ENCODE measurements around the gene PITX3.
A peak's percentile ranks its signal among the peaks of the same experiment; 100 is the strongest.

PITX3 gene

DNA sequence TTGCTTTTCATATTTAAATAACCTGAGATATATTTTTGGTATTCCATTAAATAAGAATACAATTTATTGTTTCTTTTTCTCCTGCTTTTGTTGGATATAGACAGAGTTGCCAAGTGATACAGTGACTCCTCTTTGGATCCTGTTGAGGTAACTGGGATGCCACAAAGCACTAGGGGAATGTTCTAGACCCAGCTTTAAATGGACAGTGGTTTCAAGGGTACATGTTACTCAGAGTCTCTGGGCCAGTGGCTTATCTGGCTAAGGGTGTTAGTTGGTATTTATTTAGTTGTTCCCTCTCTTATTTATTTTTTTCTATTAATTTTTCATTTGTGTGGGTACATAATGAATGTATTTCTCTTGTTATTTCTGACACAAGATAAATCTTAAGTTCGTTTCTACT, 13.1 kb upstream of the PITX3 start:
- no peak for DNase-seq

DNA sequence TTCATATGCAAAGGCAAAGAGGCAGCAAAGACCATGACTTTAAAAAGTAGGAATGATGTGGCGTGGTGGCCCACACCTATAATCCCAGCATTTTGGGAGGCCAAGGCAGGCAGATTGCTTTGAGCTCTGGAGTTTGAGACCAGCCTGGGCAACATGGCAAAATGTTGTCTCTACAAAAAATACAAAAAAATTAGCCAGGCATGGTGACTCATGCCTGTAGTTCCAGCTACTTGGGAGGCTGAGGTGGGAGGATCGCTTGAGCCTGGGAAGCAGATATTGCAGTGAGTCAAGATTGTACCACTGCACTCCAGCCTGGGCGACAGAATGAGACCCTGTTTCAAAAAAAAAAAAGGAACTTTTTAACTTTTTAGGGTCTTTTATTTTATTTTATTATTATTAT, 11.2 kb upstream of the PITX3 start:
- DNase-seq, result peak in 2 of 3 donors; percentile 34 to 37

DNA sequence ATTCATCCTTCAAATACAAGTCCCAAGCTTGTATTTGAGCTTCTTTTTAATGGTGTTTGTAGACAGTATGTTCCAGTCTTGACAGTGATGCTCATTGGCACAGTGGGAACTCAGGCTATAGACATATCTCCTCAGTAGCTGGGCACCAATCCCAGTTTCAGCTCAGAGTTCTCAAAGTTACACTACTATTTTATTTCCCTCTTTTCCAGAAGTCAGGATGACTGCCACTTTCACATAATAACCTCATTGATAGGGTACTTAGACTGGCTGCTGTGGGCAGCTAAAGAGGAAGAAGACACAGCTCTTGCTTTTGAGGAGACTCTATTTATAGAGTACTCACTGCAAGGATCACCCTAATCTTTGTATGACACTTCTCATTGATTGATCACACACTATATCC, 6.4 kb upstream of the PITX3 start:
- DNase-seq, result peak; percentile 39 to 58 (median 40)

DNA sequence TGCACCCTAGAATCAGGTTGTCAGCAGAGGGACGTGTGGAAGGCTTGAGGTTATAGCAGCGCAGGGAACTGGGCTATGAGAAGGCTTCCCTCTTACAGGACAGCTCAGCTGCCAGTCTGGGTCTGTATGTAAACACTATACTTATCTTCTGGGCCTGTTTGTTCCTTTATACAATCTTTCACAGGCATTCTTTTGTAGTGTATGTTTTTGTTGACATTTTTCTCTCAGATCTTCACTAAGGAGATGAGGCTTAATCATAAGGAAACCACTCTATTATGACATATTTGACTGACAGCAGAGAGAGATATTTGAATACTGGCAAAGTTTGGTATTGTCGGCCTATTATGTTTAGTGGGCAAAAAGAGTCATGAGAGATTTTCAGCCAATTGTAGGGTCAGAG, 4.9 kb upstream of the PITX3 start:
- peak in 2 of 3 donors; percentile 51 to 54 for DNase-seq

DNA sequence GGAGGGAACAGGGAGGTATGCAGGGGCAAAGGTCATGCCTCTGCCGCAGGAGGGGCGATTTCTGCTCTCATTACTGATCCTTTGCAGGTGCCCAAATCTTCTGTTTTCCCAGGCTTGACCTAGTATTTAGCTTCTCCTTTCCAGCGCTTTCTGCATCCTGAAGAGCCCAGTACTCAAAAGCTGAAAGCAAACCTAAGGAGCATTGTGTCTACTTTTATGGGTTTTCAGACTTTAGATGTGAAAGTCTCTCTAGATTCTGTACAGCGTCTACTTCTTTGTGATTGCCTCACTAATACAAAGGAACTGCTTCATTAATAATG, 4.6 kb upstream of the PITX3 start:
- no peak for DNase-seq

DNA sequence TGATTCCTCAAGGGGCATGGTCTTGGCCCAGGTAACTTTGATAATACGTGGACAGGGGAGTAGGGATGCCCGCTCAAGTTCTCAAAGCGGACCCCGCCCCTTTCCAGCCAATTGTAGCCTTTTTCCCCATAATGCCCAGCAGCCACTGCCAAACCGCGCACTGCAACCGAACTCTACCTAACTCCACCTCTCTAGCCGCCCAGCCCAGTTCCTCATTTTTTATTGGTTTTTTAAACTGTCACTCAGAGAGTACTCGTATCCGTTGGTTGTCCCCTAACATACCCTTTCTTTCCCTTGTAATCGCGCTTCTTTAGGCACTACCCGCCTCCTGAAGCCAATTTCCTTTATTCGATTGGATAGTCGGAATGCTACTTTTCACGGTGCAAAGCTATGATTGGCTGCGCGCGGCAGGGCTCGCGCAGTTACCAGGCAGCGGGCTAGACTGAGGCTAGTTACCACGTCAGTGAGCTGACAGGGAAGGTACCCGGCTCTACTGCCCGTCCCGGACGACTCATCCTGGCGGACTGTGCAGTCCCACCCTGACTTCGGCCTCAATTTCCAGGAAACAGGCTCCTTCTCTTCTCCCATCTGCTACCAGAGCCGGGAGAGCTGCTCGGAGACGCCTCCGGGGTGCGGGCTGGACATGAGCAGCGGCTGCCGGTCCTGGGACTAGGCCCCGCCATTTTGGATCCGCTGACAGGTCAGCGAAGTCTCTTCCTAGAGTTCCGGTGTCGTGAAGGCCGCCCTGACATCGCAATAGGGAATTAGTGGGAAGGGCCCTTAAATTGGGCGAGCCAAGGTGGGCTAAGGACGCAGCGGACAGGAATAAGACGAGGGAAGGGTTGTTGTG, 4.0 kb upstream of the PITX3 start, which contains the start of gene GBF1:
Gene GBF1 (plus strand): TSS at position 451 of the 850 bp plus-strand sequence. CDS start 13,407 bp downstream, outside the sequence.
- DNase-seq, result peak; percentile 96 to 100 (median 100)

DNA sequence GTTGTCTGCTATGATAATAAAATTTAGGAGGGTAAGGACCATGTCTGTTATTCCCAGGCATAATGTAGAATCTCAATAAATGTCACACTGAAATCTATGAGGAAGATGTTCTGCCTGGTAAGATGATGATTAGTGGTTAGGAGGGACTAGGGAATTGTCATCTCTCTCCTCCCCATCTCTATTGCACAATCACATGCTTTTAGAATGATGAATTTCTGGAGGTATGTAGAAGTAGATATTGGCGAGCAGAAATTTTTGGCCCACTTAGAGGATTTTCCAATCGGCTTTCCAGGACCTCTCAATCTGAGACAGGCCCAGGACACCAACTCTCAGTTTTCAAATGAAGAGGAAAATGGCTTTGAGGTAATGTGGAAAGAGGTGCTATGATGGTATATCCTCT, 2.0 kb upstream of the PITX3 start:
- no peak for DNase-seq

DNA sequence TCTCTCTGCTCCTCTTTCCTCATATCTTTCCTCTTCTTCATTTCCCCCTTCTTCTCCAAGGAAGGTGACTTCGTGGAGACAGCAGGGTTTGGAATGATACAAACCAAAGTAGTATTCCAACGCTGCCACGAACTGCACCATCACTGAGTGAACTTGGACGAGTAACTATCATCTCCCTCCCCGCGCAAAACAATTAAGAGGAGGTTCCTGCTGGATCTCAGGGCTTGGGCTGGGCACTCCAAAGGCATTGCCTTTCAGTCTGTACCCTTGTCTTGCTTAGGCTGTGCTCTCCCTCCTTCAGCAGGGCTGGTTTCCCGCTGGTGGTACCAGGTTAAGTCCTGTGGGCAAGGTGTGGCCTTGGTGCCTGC, 790 bp upstream of the PITX3 start:
- DNase-seq, result no peak

DNA sequence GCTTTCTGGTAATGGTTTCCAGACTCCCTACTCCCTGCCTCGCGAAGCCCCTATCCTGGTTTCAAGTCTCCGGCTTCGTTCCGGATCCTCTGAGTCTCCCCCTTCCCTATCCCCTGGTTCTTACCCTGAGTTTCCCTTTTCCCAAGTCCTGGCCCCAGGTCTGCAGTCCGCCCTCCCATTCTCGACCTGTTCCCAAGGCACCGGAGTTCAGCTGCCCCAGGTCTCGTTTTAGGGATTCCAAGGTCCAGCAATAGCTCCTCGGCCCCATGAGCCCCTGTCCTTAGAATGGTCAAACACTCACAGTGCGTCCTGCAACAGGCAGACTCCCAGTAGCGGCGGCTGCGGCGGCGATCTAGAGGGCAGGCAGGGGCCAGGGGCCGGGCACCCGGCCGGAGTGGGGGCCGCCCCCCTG, 274 bp downstream of the PITX3 start:
- DNase-seq, result peak in 1 of 3 donors; percentile 12

DNA sequence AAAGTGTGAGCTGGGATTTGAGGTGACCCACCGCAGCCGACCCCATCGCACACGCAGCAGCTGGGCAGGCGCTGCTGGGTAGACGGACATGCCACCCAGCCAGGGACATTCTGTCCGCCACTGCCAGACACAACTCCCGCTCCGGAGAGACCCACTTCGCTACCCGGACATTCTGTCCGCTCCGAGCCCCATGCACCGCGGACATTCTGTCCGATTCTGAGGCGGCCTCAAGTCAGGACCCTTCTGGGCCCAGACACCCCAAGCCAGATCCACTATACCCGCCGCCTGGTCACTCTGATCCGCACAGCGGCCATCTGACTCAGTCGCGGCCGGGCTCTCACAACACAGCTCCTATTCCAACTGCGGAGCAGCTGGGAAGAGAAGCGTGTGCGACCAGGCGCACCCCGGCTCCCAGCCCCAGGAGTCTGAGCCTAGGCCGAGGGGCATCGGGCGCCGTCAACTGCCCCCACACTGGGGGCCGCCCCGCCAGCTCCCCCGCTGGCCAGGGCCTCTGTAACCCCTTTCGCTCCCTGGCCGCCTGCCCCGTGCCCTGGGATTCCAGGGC, 763 bp downstream of the PITX3 start:
- DNase-seq, result peak in 1 of 3 donors; percentile 36

DNA sequence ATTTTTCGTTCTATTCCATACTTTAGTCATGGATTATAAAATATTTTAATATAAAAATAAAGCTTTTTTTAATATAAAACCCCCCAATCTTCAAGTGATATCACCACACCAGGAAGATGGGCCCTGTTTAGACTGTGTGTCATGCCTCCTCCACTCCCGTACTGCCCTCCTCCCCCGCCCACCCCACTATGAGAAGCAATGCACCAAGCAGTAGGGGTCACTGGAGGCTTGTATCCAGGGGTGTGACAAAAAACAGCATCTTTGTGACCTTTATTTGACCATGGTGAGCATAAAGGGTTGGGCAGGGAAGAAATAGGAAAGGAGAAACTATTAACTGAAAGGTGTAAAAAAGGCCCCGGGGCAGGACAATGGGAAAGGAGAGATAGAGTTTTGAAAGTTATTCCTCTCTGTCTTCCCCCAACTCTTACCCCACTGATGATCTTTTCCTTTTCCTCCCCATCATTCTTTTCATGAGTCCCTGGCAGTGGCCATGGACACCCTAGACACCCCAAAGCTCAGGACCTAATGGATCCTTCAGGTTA, 3.5 kb downstream of the PITX3 start:
- no peak for DNase-seq

DNA sequence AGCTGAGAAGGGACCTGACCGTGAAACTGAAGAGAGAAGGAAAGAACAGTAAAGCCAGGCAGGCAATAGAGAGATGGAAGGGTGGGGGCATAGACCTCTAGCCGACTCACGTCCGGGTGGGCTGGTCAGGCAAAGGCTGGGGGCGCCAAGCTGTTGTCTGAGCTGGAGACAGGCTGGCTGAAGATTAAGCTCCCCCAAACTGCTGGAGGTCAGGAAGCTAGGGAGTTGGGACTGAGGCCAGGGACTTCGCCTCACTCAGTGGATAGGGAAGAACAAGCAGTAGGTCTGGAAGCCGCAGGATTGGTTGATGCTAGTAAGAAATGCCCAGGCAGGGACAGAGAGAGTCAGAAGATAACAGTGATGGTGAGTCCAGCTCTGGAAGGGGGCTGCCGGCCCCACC, 5.3 kb downstream of the PITX3 start:
- DNase-seq, result no peak

DNA sequence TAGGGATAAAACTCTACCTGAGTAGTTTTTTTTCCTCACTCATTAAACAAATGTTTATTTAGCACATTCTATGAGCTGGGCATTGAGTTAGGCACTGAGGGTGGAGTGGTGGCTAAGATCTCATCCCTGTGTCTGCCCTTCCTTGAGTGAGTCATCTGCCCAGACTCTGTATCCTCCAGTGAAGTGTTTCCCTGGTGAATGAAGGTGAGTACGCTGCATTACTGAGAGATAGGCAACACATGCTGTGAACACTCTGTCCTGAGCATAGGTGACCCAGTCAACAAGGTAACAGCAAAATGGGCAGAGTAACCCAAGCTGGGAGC, 5.8 kb downstream of the PITX3 start:
- DNase-seq, result no peak

DNA sequence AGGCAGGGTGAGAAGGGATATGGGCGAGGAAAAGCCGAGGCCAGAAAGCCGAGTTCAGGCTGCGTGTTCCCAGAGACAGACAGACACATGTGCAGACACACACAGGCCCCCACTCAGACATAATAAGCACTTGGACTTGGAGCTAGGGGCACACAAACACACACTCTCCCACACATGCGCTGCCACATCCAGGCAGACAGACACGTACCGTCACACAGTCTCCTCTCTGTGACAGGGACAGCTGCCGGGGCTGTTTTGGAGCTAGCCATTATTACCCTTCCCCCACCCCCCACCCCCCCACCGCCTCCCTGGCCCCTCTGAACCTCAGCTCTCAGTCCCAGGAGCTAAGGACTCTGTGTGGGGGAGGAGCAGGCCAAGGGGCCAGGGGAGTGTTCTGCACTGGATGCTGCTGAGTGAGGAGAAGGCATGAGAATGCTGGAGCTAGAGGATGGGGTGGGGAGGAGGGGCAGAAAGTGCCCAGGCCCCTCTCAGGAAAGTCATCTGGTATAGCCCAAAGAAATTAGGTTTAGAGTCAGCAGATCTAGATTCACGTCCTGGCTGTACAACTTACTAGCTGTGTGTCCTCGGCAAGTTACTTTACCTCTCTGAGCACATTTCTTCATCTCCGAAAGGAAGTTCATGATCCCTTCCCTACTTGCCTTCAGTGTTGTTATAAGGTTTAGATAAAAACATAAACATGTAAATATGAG, 6.3 kb downstream of the PITX3 start:
- no peak for DNase-seq

DNA sequence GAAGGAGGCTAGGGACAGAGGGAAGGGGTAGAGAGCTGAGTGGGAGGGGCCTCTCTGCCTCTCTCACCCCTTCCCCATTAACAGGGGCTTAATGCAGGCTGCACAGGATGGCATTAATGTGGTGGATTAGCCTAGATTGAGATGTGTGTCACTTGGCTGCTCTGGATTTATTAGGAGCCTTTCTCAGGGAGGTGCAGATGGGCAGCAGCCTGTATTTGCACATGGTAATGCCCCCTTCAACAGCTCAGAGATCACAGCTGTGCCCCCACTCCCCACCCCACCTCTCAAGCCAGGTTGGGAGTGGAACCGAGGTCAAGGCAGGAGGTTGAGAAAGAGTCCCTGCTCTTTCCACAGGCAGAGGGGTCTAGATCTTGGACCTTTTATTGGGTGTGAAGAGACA, 7.3 kb downstream of the PITX3 start:
- no peak for DNase-seq

DNA sequence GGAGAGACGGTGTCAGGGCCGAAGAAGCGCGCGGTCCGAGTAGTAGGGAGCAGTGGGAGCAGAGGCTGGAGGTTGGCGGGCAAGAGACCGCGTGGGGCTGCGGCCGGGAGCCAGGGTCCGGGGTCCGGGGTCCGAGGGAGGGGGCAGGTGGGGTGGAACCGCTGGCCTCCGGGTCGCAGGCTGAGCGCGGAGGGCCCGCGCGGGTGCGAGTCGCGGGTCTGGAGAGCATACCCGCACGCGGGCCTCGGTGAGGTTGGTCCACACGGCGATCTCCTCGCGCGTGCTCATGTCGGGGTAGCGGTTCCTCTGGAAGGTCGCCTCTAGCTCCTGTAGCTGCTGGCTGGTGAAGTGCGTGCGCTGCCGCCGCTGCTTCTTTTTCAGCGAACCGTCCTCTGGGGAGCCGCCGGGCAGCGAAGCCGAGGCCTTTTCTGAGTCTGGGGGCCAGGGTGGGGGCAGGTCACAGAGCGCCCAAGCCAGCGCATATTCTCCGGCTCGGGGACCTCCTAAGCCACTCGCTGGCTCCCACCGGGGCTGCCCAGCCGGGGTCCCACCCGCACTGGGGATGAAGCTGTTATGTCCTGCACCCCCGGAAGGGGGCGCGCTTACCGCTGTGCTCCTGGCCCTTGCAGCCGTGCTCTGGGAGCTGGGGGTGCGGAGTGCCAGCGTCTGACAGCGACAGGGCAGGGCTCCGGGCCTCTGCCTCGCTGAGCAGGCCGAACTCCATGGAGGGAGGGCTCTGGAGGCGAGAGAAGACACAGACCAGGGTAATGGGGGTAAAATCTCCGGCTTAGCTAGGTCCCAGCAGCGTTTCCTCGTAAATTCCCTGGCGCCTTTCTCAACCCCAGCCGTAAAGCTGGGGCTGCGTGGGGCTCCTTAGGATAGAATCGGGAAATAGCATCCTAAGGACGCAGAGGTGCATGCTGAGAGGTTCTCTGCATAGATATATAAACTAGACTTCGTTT, 9.7 kb downstream of the PITX3 start:
- DNase-seq, result peak; percentile 72 to 84 (median 74)

DNA sequence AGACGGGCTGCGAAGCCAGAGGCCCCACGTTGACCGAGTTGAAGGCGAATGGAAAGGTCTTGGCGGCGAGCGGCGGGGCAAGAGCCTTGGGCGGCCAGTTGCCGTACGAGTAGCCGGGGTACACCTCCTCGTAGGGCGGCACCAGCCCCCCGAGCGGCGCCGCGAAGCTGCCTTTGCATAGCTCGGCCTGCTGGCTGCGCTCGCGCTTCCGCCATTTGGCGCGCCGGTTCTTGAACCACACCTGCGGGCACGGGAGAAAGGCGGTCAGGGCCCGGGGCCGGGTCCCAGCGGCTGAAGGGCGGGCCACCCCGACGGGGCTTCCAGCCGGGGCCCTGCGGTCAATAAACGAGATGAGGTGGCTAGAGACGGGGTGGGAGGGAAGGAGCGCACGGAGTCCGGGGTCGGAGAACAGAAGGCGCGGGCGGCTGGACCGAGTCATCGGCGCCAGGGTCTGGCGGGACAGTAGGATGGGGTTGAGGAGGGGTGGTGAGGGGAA, 10.4 kb downstream of the PITX3 start:
- peak in 1 of 3 donors; percentile 46 for DNase-seq

DNA sequence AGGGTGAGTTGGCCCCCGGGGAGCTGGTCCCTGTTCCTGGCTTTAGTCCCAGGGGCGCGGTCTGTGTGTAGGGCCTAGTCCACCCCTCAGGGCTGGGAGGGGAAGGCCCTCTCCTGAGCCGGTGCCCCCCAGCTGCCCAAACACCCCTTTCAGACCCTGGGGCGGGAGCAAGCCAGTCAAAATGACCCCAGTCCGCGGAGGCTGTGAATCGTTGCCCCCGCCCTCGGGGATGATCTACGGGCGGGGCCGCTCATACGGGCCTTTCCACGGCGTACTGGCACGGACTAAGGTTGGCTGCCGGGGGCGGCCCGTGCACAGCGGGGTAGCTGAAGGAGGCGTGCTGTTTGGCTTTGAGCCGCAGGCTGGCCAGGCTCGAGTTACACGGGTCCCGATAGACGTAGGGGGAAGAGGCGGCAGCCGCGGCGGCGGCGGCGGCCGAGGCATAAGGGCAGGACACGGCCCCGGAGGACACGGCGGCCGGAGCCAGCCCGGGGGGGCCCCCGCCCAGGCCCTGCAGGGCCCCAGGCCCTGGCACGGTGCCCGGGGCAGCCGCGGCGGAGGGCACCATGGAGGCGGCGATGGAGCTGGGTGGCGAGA, 10.9 kb downstream of the PITX3 start:
- DNase-seq, result peak in 1 of 3 donors; percentile 44

DNA sequence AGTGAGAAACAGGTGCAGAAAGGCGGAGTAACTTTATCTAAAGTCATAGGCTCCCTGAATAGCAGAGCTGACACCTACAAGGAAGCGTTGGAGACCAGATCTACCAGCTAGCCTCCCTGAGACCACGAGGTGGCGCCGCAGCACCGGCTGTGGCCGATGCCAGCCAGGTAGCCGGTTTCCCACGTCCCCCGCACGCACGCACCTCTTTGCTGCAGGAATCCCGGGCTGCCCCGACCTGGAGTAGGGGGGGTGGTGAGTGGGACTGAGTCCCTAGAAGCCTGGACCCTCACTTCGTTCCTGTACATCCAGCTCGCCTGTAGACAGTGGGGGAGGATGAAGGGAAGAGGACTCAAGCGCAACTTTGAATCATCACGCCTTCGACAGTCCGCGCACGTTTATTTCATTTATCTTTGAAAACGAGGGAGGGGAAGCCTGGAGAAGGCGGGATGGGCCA, 11.5 kb downstream of the PITX3 start:
- peak; percentile 80 to 89 (median 85) for DNase-seq

DNA sequence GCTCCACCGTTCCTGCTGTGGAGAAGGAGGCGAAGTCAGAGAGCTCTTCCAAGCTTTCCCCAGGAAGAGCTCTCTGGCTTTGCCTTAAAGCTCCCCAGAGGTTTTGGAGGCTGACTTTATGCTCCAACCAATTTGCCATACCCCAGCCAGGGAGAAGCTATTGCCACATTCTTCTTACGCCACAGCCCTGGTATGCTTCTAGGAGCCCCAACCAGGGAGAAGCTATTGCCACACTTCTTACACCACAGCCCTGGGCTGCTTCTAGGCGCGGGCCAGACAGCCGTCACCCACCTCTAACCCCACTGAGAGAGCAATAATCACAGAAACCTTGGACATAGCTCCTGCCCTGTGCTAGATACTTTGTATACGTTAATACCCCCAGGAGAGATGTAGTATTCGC, 14.3 kb downstream of the PITX3 start:
- DNase-seq, result peak; percentile 78 to 83 (median 79)

DNA sequence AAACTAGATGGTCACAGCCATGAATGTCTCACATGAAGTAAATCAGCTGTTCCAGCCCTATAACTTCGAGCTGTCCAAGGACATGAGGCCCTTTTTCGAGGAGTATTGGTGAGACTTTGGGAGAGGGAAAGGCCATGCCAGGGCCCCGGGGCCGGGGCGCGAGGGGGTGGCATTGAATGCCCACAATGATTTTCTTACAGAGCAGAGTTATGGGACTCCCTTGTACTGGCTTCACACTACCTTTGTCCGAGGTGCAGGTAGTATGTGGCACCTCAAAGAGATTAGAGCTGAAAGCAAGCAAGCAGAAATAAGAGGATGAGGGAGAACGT, 14.8 kb downstream of the PITX3 start:
- DNase-seq, result no peak
